Thyroid gland (tissue), 4 donors: ENCODE results near the gene SLC27A3. TPM values are rescaled to one million over a fixed set of nuclear protein-coding genes. Genes with fewer than 3 reads are reported as not detected.

ENCODE experiments used
- DNase-seq, 2 donors: peaks; one replicate each; pipeline ENCODE4 v3.0.0-alpha.2; 2019
- H3K27ac ChIP-seq, 3 donors: fragments of 200-600 bp; sonication (generic); 1 replicate in 2 of 3; 2 replicates in 1 of 3; pipeline ENCODE4 v1.5.1; 2016 to 2019; ENCODE audit warnings: mild to moderate bottlenecking in 1 of 3, moderate library complexity in 1 of 3
- H3K27me3 ChIP-seq: fragments of 200-600 bp; sonication (generic); one replicate; pipeline ENCODE4 v1.5.1; 2019
- H3K36me3 ChIP-seq, 2 donors: fragments of 200-600 bp; sonication (generic); one replicate each; pipeline ENCODE4 v1.5.1; 2016 to 2019
- H3K4me1 ChIP-seq, 2 donors: fragments of 200-600 bp; sonication (generic); one replicate each; pipeline ENCODE4 v1.5.1; 2017 to 2019
- H3K4me3 ChIP-seq, 3 donors: fragments of 200-600 bp; sonication (generic); replicated peaks in 1 of 3; 1 replicate in 2 of 3; 2 replicates in 1 of 3; pipeline ENCODE4 v1.5.1; 2016; ENCODE audit warnings: mild to moderate bottlenecking in 1 of 3
- H3K9me3 ChIP-seq: fragments of 200-600 bp; sonication (generic); one replicate; pipeline ENCODE4 v1.5.1; 2017
- POLR2A ChIP-seq, 2 donors: fragments of 450-650 bp; IDR thresholded peaks; one replicate each; pipeline ENCODE4 v1.6.1; 2017; ENCODE audit warnings: antibody characterized with exemption in 2 of 2, mild to moderate bottlenecking in 2 of 2, moderate library complexity in 1 of 2
- WGBS, 2 donors: methylation state at CpG; one replicate each; pipeline ENCODE4 v1.1.5; 2017; 5-methylcytosine and 5-hydroxymethylcytosine counted together
- intact Hi-C: fragments of 100-400 bp; cut with DNase I; formaldehyde crosslinking; loops from one replicate; pipeline ENCODE4 v1.15.1; 2023
- total RNA-seq, 4 donors: library from RNA; depleted of rRNA; stranded (reverse); fragments of >200 nt; gene quantifications; one replicate each; pipeline ENCODE4 v1.2.3, GENCODE V29; 2016
- TF ChIP-seq, protein P1 (sequence below), 6 experiments: fragments of 200-600 bp in 3 of 6; fragments of 450-650 bp in 3 of 6; sonication (generic) in 3 of 6; IDR thresholded peaks; one replicate each; pipeline ENCODE4 v1.5.1; 2016 to 2019; ENCODE audit warnings: antibody characterized with exemption in 6 of 6, mild to moderate bottlenecking in 2 of 6, inconsistent platforms in 1 of 6, moderate library complexity in 1 of 6

Gene SLC27A3
- total RNA-seq, 4 donors from 2014 or later: 14.4 to 32.5 (median 23.2) TPM

DNA sequence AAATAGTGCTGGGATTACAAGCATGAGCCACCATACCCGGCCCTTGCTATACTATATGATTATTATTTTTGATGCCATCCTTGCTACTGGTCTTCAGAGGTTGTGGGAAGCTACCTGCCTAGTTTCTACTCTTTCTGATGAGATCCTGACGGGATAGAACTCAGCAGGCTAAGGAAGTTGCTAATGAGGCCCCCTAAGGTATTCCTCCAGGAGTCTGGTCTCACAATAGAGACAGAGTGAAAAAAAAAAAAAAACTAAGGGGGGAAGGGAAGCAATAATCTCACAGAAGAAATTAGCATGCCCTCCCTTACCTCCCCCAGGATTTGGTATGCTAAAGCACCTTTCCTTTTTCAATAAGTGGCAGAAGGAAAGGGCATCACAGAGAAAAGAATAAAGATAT, 29.8 kb upstream of the SLC27A3 start:
- WGBS, 2 donors: 89 to 92% methylated on average over 2 of the region's 2 CpGs
- DNase-seq: no peak
- Histone ChIP-seq H3K36me3 (peaks cover 35 to 51% of the 10 kb centered on the region in 2 donors), H3K27ac (no peak overlapping the region), H3K4me1 (peaks cover 4 to 33% of the 10 kb centered on the region in 2 donors), H3K9me3 (no peaks in the 10 kb centered on the region), H3K4me3 (no peak overlapping the region), H3K27me3 (no peaks in the 10 kb centered on the region)
- intact Hi-C loops: loop anchor here (5.0 kb wide), 1 partner anchor 233 kb away; no protein-coding TSS in a partner anchor
- TF ChIP-seq POLR2A (IDR thresholded peaks at IDR 0.05): no peak
- TF ChIP-seq, protein P1, sequence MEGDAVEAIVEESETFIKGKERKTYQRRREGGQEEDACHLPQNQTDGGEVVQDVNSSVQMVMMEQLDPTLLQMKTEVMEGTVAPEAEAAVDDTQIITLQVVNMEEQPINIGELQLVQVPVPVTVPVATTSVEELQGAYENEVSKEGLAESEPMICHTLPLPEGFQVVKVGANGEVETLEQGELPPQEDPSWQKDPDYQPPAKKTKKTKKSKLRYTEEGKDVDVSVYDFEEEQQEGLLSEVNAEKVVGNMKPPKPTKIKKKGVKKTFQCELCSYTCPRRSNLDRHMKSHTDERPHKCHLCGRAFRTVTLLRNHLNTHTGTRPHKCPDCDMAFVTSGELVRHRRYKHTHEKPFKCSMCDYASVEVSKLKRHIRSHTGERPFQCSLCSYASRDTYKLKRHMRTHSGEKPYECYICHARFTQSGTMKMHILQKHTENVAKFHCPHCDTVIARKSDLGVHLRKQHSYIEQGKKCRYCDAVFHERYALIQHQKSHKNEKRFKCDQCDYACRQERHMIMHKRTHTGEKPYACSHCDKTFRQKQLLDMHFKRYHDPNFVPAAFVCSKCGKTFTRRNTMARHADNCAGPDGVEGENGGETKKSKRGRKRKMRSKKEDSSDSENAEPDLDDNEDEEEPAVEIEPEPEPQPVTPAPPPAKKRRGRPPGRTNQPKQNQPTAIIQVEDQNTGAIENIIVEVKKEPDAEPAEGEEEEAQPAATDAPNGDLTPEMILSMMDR (IDR thresholded peaks at IDR 0.05): no peak

DNA sequence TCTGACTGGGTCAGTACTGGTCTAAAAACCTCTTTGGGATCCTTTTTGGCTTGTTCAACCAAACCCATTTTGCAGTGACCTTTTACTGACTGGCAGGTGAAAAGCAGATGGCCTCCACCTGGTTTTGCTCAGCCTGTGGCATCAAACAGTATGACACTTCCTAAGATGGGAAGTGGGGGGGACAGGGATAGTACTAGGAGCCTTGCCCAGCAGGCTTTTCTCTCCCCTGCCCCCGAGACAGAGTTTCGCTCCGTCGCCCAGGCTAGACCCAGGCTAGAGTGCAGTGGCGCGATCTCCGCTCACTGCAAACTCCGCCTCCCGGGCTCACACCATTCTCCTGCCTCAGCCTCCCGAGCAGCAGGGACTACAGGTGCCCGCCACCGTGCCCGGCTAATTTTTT, 29.0 kb upstream of the SLC27A3 start:
- peaks cover 4 to 32% of the 10 kb centered on the region in 2 donors for H3K4me1 ChIP-seq
- no peak for DNase-seq
- no peak overlapping the region for H3K27ac ChIP-seq
- 93 to 95% methylated on average over 13 of the region's 13 CpGs for whole genome bisulfite sequencing, 2 donors
- no peak overlapping the region for H3K4me3 ChIP-seq
- no peaks in the 10 kb centered on the region for H3K27me3 ChIP-seq
- H3K9me3 ChIP-seq: no peaks in the 10 kb centered on the region
- peaks cover 29 to 52% of the 10 kb centered on the region in 2 donors for H3K36me3 ChIP-seq
- intact Hi-C loops: loop anchor here (5.0 kb wide), 1 partner anchor 234 kb away; no protein-coding TSS in a partner anchor
- no peak for TF ChIP-seq POLR2A (IDR thresholded peaks at IDR 0.05)
- TF ChIP-seq, protein P1 (IDR thresholded peaks at IDR 0.05): no peak

DNA sequence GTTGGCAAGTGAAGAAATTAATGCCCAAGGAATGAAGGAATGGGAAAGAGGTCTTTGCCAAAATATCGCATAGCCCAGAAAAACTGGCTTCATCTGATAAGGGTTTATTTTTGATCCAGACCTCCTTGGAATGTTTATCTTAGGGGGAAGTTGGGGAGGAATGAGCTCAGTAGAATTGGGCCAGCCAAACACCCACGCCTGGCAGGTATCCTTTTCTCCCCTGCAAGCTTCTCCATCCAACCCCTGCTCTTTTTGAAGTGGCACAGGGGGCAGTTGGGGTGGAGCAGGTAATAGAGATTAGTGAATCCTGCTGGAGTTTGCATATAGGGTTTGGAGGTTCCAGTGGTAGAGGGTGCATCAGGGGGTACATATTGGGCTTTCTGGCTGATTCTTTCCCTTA, 26.3 kb upstream of the SLC27A3 start:
- H3K27me3 ChIP-seq: no peaks in the 10 kb centered on the region
- no peak overlapping the region for H3K4me3 ChIP-seq
- H3K27ac ChIP-seq: no peak overlapping the region
- DNase-seq: no peak
- H3K9me3 ChIP-seq: no peaks in the 10 kb centered on the region
- H3K36me3 ChIP-seq: peaks cover 32 to 59% of the 10 kb centered on the region in 2 donors
- peaks cover 0 to 21% of the 10 kb centered on the region in 2 donors for H3K4me1 ChIP-seq
- 78 to 79% methylated on average over 2 of the region's 2 CpGs for WGBS, 2 donors
- intact Hi-C loops: loop anchor here (2.0 to 5.0 kb wide), 2 partner anchors 72 to 237 kb away; no protein-coding TSS in a partner anchor
- TF ChIP-seq, protein P1 (IDR thresholded peaks at IDR 0.05): no peak
- TF ChIP-seq POLR2A (IDR thresholded peaks at IDR 0.05): no peak

DNA sequence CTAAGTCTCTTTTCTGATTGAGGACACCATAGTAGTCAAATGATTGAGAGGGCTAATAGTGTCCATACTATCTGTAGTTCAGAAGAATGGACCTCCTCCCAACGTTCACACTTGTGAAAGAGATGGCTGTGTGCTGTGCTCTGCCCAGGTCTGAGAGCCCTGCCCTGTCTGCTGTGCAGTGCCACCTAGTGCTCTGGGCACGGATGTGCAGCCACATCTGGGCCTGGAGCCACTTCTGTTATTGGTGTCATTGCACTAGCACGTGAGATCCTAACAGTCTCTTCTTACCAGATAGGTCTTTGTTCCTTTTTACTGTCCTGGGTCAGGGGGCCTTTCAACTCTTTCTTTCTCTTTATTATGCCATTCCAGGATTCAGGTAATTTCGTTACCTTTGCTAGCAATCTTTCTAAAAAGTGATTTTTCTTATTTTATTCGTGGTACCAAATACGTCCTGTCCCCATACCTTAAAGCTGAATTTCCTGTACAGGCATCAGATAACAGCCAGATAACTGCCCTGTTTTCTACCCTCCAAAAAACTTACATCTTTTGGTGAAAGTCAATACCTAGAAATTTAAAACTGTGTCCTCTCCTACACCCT, 25.7 kb upstream of the SLC27A3 start:
- peaks cover 0 to 21% of the 10 kb centered on the region in 2 donors for H3K4me1 ChIP-seq
- no peaks in the 10 kb centered on the region for H3K27me3 ChIP-seq
- intact Hi-C loops: loop anchor here (2.0 to 5.0 kb wide), 2 partner anchors 73 to 237 kb away; no protein-coding TSS in a partner anchor
- peak overlapping the region in 2 of 3 donors; percentile 23 to 31 for H3K27ac ChIP-seq
- H3K9me3 ChIP-seq: no peaks in the 10 kb centered on the region
- H3K4me3 ChIP-seq: no peak overlapping the region
- peaks cover 35 to 60% of the 10 kb centered on the region in 2 donors for H3K36me3 ChIP-seq
- WGBS, 2 donors: 40 to 44% methylated on average over 6 of the region's 6 CpGs
- TF ChIP-seq, protein P1 (IDR thresholded peaks at IDR 0.05): peak; percentile 85 to 96 (median 92)
- TF ChIP-seq POLR2A (IDR thresholded peaks at IDR 0.05): no peak
- peak; percentile 83 to 86 for DNase-seq
